Neural progenitor cell (in vitro differentiated cells): ENCODE measurements around the gene ZMYND10.

ENCODE experiments used
- EZH2 ChIP-seq: fragments of 200-600 bp; sonication (generic); IDR thresholded peaks from 2 replicates; pipeline ENCODE4 v1.6.1; 2017; ENCODE audit warnings: antibody characterized with exemption, mild to moderate bottlenecking, moderate library complexity
- EZH2phosphoT487 ChIP-seq: fragments of 200-600 bp; sonication (generic); IDR thresholded peaks from 2 replicates; pipeline ENCODE4 v1.6.1; 2017; ENCODE audit warnings: antibody characterized with exemption
- TF ChIP-seq, protein P1 (sequence below): fragments of 200-600 bp; sonication (generic); IDR thresholded peaks from 2 replicates; pipeline ENCODE4 v1.5.1; 2017; ENCODE audit warnings: antibody characterized with exemption, mild to moderate bottlenecking

DNA sequence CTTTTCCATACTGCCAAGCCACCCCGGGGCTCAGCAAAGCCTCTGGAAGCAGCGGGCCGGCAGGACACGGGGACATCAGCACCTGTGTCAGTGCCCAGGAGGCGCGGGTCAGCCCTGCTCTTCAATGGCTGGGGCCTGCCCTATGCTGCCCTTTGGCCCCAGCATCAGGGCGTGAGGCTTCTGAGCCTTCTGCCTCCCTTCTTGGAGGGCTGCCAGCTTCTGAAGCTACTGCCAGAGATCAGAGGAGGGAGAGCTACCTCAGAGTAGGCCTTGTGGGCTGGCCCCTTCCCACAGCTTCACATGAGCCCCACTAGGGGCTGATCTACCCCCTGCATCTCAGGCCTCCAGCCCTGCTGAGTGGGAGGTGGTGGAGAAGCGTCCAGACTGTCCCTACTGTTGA lies 26.8 kb upstream of the ZMYND10 start:
- TF ChIP-seq, protein P1, sequence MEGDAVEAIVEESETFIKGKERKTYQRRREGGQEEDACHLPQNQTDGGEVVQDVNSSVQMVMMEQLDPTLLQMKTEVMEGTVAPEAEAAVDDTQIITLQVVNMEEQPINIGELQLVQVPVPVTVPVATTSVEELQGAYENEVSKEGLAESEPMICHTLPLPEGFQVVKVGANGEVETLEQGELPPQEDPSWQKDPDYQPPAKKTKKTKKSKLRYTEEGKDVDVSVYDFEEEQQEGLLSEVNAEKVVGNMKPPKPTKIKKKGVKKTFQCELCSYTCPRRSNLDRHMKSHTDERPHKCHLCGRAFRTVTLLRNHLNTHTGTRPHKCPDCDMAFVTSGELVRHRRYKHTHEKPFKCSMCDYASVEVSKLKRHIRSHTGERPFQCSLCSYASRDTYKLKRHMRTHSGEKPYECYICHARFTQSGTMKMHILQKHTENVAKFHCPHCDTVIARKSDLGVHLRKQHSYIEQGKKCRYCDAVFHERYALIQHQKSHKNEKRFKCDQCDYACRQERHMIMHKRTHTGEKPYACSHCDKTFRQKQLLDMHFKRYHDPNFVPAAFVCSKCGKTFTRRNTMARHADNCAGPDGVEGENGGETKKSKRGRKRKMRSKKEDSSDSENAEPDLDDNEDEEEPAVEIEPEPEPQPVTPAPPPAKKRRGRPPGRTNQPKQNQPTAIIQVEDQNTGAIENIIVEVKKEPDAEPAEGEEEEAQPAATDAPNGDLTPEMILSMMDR: peak; percentile 10
- TF ChIP-seq EZH2 (no peak), EZH2phosphoT487 (no peak)
